ENCODE results near the gene PCBD1.

GRCh38 chr10:70893227-70894006, 5.1 kb upstream of the PCBD1 start:
- no peak for TF ChIP-seq CTCF (conservative IDR thresholded peaks at IDR 0.05 in 1 of 2, IDR thresholded peaks at IDR 0.05 in 1 of 2; ENCODE audit: extremely low read depth in 1 of 2, insufficient read depth in 1 of 2, low read depth in 1 of 2, low read length in 2 of 2)
- TF ChIP-seq EZH2 (IDR thresholded peaks at IDR 0.05; ENCODE audit: borderline replicate concordance, low read length) = no peak
